ENCODE results near the gene RELCH.

The RELCH gene

DNA sequence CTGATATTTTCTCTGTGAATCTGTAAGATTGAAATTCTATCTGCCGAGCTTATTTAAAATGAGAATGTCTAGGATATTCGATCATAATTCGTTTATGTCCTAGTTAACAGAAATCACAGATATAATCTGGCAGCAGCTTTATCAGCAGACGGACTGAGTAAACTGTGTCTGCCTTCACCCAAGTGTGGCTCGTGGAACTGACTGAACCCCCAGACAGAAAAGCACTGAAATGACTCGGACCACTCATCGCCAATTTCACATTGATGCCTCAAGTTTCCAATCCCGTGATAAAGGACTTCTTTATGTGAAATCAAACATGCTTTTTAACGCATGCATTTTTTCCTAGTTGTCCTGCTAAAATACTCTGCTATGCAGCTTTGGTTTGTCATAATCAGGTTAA lies 153.9 kb downstream of the RELCH start:
- no peak for DNase-seq (ENCODE audit: low read depth)
- TF ChIP-seq, protein P1, sequence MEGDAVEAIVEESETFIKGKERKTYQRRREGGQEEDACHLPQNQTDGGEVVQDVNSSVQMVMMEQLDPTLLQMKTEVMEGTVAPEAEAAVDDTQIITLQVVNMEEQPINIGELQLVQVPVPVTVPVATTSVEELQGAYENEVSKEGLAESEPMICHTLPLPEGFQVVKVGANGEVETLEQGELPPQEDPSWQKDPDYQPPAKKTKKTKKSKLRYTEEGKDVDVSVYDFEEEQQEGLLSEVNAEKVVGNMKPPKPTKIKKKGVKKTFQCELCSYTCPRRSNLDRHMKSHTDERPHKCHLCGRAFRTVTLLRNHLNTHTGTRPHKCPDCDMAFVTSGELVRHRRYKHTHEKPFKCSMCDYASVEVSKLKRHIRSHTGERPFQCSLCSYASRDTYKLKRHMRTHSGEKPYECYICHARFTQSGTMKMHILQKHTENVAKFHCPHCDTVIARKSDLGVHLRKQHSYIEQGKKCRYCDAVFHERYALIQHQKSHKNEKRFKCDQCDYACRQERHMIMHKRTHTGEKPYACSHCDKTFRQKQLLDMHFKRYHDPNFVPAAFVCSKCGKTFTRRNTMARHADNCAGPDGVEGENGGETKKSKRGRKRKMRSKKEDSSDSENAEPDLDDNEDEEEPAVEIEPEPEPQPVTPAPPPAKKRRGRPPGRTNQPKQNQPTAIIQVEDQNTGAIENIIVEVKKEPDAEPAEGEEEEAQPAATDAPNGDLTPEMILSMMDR (conservative IDR thresholded peaks at IDR 0.05; ENCODE audit: low read depth, low read length): no peak
- no peak overlapping the region for H3K4me3 ChIP-seq (ENCODE audit: low read depth, low read length)

DNA sequence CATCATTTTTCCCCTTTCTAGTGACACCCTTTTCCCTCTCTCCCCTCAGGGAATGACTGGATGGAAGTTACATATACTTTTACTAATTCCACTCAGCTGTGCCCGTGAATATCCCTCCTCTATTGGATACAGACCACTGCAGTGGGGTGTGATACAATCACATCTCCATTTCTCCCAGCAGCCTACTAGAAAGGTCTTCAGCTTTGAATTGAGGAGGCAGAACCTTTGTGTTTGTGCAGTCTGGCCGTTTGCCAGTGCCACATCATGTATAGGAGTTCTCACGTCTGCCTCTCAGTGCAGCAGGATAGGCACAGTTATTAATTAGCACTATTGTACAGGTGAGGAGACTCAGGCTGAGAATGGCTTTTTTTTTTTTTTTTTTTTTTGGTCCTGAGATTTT lies 154.4 kb downstream of the RELCH start:
- TF ChIP-seq, protein P1 (conservative IDR thresholded peaks at IDR 0.05; ENCODE audit: low read depth, low read length): no peak
- no peak overlapping the region for H3K4me3 ChIP-seq (ENCODE audit: low read depth, low read length)
- no peak for DNase-seq (ENCODE audit: low read depth)

DNA sequence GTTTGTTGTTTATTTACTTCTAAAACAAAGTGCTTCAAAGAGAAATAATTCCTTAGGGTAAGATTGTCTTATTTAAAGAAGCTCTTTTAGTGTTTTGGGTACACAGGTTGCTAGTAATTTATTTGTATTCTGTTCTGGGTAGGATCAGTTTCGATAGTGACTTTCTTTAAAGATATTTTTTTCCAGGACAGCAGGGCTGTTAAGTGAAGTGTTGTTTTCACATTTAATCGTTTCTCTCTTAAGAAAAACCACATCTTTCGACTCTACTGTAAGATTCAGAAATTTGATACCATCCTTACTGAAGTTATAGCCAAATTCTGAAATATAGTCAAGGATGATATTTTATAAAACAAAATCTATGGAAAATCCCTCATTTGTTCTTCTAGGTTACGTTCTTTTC lies 155.8 kb downstream of the RELCH start:
- DNase-seq (ENCODE audit: low read depth): no peak
- TF ChIP-seq, protein P1 (conservative IDR thresholded peaks at IDR 0.05; ENCODE audit: low read depth, low read length): no peak
- no peak overlapping the region for H3K4me3 ChIP-seq (ENCODE audit: low read depth, low read length)

DNA sequence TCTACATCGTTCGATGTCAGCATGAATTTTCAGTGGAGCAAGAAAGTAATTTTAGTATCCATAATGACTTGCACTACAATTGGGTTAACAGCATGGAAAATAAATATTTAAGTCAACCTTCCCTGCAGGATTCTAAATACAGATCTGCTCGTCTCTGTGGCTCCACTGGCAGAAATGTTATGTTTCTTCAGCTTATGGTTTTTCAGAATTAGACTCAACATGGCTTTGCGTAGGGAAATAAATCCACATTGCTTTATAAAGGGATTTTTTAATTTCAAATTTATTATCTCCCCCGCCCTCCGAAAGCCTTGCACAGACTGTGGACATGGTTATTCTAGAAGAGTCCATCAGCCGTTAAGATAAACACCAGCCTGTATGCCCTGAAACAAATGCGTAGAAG lies 156.3 kb downstream of the RELCH start:
- TF ChIP-seq, protein P1 (conservative IDR thresholded peaks at IDR 0.05; ENCODE audit: low read depth, low read length): no peak
- no peak overlapping the region for H3K4me3 ChIP-seq (ENCODE audit: low read depth, low read length)
- DNase-seq (ENCODE audit: low read depth): no peak

DNA sequence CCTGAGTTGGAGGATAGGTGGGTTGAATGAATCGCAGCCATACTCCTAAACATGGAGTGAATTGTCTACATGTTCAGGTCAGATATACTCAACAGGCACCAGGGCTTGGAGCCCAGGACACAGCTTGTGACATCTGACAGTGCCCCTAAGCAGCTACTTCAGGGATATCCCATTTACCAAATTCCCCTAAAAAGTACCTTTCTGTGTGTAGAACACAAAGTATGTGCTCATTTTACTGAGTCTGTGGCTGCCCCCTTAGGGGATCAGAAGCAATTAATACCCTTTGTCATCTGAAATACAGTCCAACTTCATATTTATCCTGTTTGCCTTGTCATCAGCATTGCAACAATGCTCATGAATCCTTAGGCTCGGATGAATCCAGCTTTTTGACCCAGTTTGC lies 158.9 kb downstream of the RELCH start:
- H3K4me3 ChIP-seq (ENCODE audit: low read depth, low read length): no peak overlapping the region
- TF ChIP-seq, protein P1 (conservative IDR thresholded peaks at IDR 0.05; ENCODE audit: low read depth, low read length): no peak
- no peak for DNase-seq (ENCODE audit: low read depth)

DNA sequence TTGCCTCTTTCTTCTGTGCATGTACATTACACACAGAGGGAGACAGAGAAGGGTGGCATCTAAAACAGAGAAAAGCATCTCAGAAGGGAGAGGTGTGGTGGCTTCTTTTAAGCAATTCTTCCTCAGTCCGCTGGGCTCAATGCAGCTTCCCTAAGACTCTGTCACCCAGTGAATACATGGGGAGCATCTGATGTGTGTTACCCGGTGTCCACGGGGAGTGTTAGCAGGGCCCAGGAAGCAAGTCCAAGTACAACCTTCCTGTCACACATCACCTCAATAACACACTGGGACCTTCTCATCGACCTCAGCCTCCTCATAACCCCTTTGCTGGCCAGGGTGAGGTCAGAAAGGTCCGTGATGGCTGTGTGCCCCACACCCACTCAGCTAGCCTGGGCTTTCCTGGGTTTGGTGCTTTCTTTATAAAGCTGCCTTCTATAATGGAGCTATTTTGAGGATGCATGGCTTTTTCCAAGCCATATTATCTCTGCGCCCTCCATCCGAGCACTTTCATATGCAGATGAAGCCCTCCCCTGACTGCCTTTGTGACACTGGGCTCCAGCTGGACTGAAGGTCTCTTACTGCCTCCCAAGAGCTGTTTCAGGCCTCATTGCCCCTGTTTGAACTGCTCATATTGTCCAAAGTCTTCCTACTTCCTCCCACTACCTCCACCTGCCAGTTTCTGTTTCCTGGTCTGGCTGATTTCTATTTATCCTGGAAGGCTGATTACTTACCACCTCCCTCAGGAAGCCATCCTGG lies 159.5 kb downstream of the RELCH start:
- DNase-seq (ENCODE audit: low read depth): no peak
- TF ChIP-seq, protein P1 (conservative IDR thresholded peaks at IDR 0.05; ENCODE audit: low read depth, low read length): no peak
- H3K4me3 ChIP-seq (ENCODE audit: low read depth, low read length): no peak overlapping the region

DNA sequence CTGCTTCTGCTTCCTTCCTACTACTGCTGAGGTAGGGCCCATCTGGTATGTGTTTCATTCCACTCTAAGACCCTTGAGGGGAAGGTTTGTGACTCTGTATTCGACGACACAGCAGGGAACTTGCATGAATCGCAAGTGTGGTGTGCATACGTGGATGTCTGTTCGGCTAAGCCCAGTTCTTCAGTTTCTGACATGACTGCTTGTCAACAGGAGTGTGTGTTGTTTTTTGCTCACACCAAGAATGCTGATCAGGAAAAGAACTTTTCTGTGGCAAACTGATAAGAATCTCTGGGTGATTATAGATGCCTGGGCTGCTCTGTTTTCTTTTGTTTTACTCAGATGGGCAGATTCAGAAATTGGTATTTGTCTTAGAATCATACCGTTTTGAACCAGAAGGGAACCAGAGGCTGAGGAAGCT lies 160.0 kb downstream of the RELCH start:
- peak; percentile 25 for DNase-seq (ENCODE audit: low read depth)
- TF ChIP-seq, protein P1 (conservative IDR thresholded peaks at IDR 0.05; ENCODE audit: low read depth, low read length): no peak
- no peak overlapping the region for H3K4me3 ChIP-seq (ENCODE audit: low read depth, low read length)
